B cell (primary cell): ENCODE results near the gene IL10. TPM values are rescaled to one million over a fixed set of nuclear protein-coding genes. Genes with fewer than 3 reads are reported as not detected.

Experiments used
- ATAC-seq: fragments of 200-7000 bp; cut with Tn5 transposase; one replicate; pipeline ENCODE4 v1.10.0; 2021; ENCODE audit warnings: low read depth, mild to moderate bottlenecking, moderate number of reproducible peaks, moderate library complexity
- CTCF ChIA-PET: fragments of 350-600 bp; sonication (Branson Sonifier 250); formaldehyde crosslinking; loops from one replicate; lab custom pipeline; 2021; ENCODE audit warnings: antibody characterized with exemption, inconsistent platforms; lab: Charles Lee
- POLR2A ChIA-PET: fragments of 350-600 bp; sonication (Branson Sonifier 250); formaldehyde crosslinking; loops from one replicate; lab custom pipeline; 2021; ENCODE audit warnings: antibody characterized with exemption; lab: Charles Lee
- DNase-seq: peaks from one replicate; pipeline ENCODE4 v3.0.0; 2013
- H2AFZ ChIP-seq: 2 replicates; pipeline ENCODE4 v1.6.1; 2012; ENCODE audit warnings: mild to moderate bottlenecking, low read depth, low read length; ENCODE audit not compliant: insufficient read depth, poor library complexity, severe bottlenecking
- H3K27ac ChIP-seq, 2 donors: 1 replicate in 1 of 2; 2 replicates in 1 of 2; pipeline ENCODE4 v1.5.1; 2012 to 2013; ENCODE audit warnings: low read length in 2 of 2, mild to moderate bottlenecking in 2 of 2, moderate library complexity in 1 of 2
- H3K27me3 ChIP-seq, 4 experiments: fragments of 200-600 bp in 1 of 4; sonication (generic) in 1 of 4; replicated peaks in 1 of 4; 1 replicate in 2 of 4; 2 replicates in 2 of 4; pipeline versions ENCODE4 v1.6.1 to v1.7.0; 2013 to 2016; ENCODE audit warnings: low read length in 3 of 4, mild to moderate bottlenecking in 2 of 4, mixed read lengths in 1 of 4, moderate library complexity in 1 of 4; ENCODE audit not compliant: insufficient read depth in 4 of 4, control insufficient read depth in 3 of 4; ENCODE audit errors: control extremely low read depth in 1 of 4
- H3K36me3 ChIP-seq, 2 experiments: replicated peaks in 1 of 2; 1 replicate in 1 of 2; 2 replicates in 1 of 2; pipeline versions ENCODE4 v1.6.1 to v1.7.1; 2013; ENCODE audit warnings: low read length in 1 of 2; ENCODE audit not compliant: insufficient read depth in 2 of 2, control insufficient read depth in 1 of 2; ENCODE audit errors: control extremely low read depth in 1 of 2, extremely low read depth in 1 of 2
- H3K4me1 ChIP-seq, 2 donors: fragments of 200-600 bp in 1 of 2; sonication (generic) in 1 of 2; 1 replicate in 1 of 2; 2 replicates in 1 of 2; pipeline versions ENCODE4 v1.5.1 to v1.6.1; 2013 to 2017; ENCODE audit warnings: low read length in 2 of 2; ENCODE audit not compliant: control insufficient read depth in 2 of 2, insufficient read depth in 2 of 2
- H3K4me2 ChIP-seq: replicated peaks from 2 replicates; pipeline ENCODE3; 2012; ENCODE audit warnings: mild to moderate bottlenecking, low read depth, low read length; ENCODE audit not compliant: poor library complexity, severe bottlenecking
- H3K4me3 ChIP-seq, 5 experiments: fragments of 200-600 bp in 1 of 5; sonication (generic) in 1 of 5; 1 replicate in 3 of 5; 2 replicates in 2 of 5; pipeline versions ENCODE4 v1.5.1 to v1.7.0; 2011 to 2016; ENCODE audit warnings: low read length in 4 of 5, mild to moderate bottlenecking in 4 of 5, low read depth in 2 of 5, control low read depth in 1 of 5, moderate library complexity in 1 of 5; ENCODE audit not compliant: insufficient read depth in 1 of 5; ENCODE audit errors: control extremely low read depth in 1 of 5, extremely low read depth in 1 of 5
- H3K79me2 ChIP-seq: fragments of 200-600 bp; sonication (generic); one replicate; pipeline ENCODE4 v1.6.0; 2016; ENCODE audit warnings: low read length; ENCODE audit not compliant: control insufficient read depth, insufficient read depth
- H3K9ac ChIP-seq: fragments of 200-600 bp; sonication (generic); 2 replicates; pipeline ENCODE4 v1.6.1; 2017; ENCODE audit warnings: mild to moderate bottlenecking, low read length, moderate library complexity
- H3K9me3 ChIP-seq, 3 donors: one replicate each; pipeline versions ENCODE4 v1.6.1 to v1.7.1; 2013; ENCODE audit warnings: low read length in 2 of 3; ENCODE audit not compliant: control insufficient read depth in 2 of 3, insufficient read depth in 1 of 3; ENCODE audit errors: control extremely low read depth in 1 of 3
- H4K20me1 ChIP-seq: 2 replicates; pipeline ENCODE4 v1.6.0; 2012; ENCODE audit warnings: mild to moderate bottlenecking, low read length; ENCODE audit not compliant: insufficient read depth, control insufficient read depth, poor library complexity, severe bottlenecking
- H3K27ac Mint-ChIP-seq: one replicate; pipeline ENCODE4 v1.8.0; 2021; ENCODE audit warnings: mixed read lengths
- H3K27me3 Mint-ChIP-seq: one replicate; pipeline ENCODE4 v1.8.0; 2021; ENCODE audit warnings: mixed read lengths
- H3K4me1 Mint-ChIP-seq: one replicate; pipeline ENCODE4 v1.8.0; 2021; ENCODE audit warnings: mixed read lengths
- H3K4me3 Mint-ChIP-seq: one replicate; pipeline ENCODE4 v1.8.0; 2021; ENCODE audit warnings: mixed read lengths
- H3K9me3 Mint-ChIP-seq: one replicate; pipeline ENCODE4 v1.8.0; 2022; ENCODE audit warnings: mixed read lengths; ENCODE audit not compliant: insufficient read depth
- EZH2 ChIP-seq: IDR thresholded peaks from 2 replicates; pipeline ENCODE4 v1.6.1; 2012; ENCODE audit warnings: borderline replicate concordance, low read depth, mild to moderate bottlenecking, moderate library complexity, low read length; ENCODE audit not compliant: insufficient read depth, poor library complexity, severe bottlenecking
- WGBS: methylation state at CpG from one replicate; pipeline ENCODE4 v1.1.5; 2013; ENCODE audit warnings: missing lambda C conversion rate; ENCODE audit not compliant: insufficient coverage; 5-methylcytosine and 5-hydroxymethylcytosine counted together
- intact Hi-C: fragments of 100-400 bp; cut with micrococcal nuclease; formaldehyde crosslinking; loops from one replicate; pipeline ENCODE4 v1.10.0; 2022
- polyA plus RNA-seq: library from polyadenylated mRNA; depleted of rRNA; stranded (reverse); fragments of >200 nt; gene quantifications from 2 replicates; pipeline ENCODE4 v1.2.3, GENCODE V29; 2012
- total RNA-seq, 2 donors: library from RNA; stranded (reverse); fragments of 120-200 nt in 1 of 2; gene quantifications; 1 replicate in 1 of 2; 2 replicates in 1 of 2; pipeline versions ENCODE4 v1.2.3 to v1.2.4, GENCODE V29; 2013 to 2022
- TF ChIP-seq, protein P1 (sequence below): fragments of 200-600 bp; IDR thresholded peaks from one replicate; pipeline ENCODE4 v1.8.0; 2022; ENCODE audit warnings: antibody characterized with exemption, mild to moderate bottlenecking

Gene IL10
- total and polyA plus RNA-seq, 2 donors (not counting 1 experiment from before 2014, with no cell fraction given), result 0.37 to 0.69 TPM

DNA sequence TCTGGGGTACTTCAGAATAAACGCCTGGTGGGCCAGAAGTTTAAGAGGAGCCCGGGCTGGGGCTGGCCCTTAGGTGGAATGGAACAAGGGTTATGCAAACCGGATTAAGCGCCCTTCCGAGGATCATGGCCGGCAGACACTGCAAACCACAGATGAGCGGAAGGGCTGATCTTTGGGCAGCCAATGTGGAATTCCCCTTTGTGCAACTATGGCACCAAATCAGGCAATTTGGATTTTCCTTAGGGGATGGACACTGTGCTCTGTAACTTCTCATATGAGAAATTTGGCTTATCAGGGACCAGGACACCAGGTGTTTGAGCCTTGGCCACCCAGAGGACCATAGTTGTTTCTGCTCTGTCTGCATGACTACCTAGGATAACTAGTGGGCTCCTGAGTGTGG is 5.7 kb upstream of the IL10 start:
- no peaks in the 10 kb centered on the region for H3K36me3 ChIP-seq
- no peak overlapping the region for H3K4me3 Mint-ChIP-seq
- peaks cover 0 to 2% (median 0%) of the 10 kb centered on the region in 4 experiments for H3K27me3 ChIP-seq
- intact Hi-C loops, result no loop called here
- DNase-seq (no peak), ATAC-seq (no peak)
- H3K27me3 Mint-ChIP-seq, result no peaks in the 10 kb centered on the region
- H3K9me3 ChIP-seq, result no peaks in the 10 kb centered on the region
- no peak overlapping the region for H3K4me2 ChIP-seq
- H3K27ac Mint-ChIP-seq, result no peak overlapping the region
- no peak for TF ChIP-seq EZH2
- TF ChIP-seq, protein P1, sequence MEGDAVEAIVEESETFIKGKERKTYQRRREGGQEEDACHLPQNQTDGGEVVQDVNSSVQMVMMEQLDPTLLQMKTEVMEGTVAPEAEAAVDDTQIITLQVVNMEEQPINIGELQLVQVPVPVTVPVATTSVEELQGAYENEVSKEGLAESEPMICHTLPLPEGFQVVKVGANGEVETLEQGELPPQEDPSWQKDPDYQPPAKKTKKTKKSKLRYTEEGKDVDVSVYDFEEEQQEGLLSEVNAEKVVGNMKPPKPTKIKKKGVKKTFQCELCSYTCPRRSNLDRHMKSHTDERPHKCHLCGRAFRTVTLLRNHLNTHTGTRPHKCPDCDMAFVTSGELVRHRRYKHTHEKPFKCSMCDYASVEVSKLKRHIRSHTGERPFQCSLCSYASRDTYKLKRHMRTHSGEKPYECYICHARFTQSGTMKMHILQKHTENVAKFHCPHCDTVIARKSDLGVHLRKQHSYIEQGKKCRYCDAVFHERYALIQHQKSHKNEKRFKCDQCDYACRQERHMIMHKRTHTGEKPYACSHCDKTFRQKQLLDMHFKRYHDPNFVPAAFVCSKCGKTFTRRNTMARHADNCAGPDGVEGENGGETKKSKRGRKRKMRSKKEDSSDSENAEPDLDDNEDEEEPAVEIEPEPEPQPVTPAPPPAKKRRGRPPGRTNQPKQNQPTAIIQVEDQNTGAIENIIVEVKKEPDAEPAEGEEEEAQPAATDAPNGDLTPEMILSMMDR, result no peak
- H3K27ac ChIP-seq, result no peak overlapping the region
- CTCF ChIA-PET, result interaction anchor here (0.7 to 1.5 kb wide), 3 partner anchors 8 to 54 kb away, joined by 3 to 4 read pairs (median 3); partner anchors contain the start of gene IL19
- peaks cover 39% of the 10 kb centered on the region for H3K4me1 Mint-ChIP-seq
- 90% methylated on average over 7 of the region's 7 CpGs for whole genome bisulfite sequencing
- no peak overlapping the region for H3K9ac ChIP-seq
- no peaks in the 10 kb centered on the region for H4K20me1 ChIP-seq
- H3K4me1 ChIP-seq, result peaks cover 59 to 64% of the 10 kb centered on the region in 2 donors
- no peak overlapping the region for H3K4me3 ChIP-seq
- H3K9me3 Mint-ChIP-seq, result no peaks in the 10 kb centered on the region
- no peak overlapping the region for H2AFZ ChIP-seq
- no peaks in the 10 kb centered on the region for H3K79me2 ChIP-seq
- POLR2A ChIA-PET, result interaction anchor here (0.6 kb wide), 1 partner anchor 150 kb away, joined by 3 read pairs; no protein-coding TSS in a partner anchor

DNA sequence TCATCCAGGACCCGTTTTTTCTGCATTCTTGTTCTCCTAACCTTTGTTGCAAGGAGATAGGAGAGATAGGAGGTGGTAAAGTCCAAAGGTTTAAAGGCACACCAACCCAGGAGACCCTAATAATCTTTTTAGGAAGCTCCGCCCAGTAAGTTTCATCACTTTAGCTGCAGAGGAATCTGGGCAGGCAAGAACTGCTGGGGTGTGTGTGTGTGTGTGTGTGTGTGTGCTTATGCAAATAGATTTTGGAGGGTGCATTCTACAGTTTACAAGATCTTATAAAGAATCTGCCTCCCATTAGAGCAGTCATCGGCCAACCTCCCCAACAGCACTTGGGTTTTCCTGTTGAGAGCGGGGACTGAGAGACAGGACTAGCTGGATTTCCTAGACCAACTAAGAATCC is 3.9 kb upstream of the IL10 start:
- CTCF ChIA-PET, result interaction anchor here (1.0 to 2.1 kb wide), 3 partner anchors 9 to 42 kb away, joined by 3 to 7 read pairs (median 7); no protein-coding TSS in a partner anchor

More for the DNA sequence above, 3.9 kb upstream of the IL10 start:
- peaks cover 0 to 2% (median 0%) of the 10 kb centered on the region in 4 experiments for H3K27me3 ChIP-seq
- H2AFZ ChIP-seq, result no peak overlapping the region
- DNase-seq (no peak), ATAC-seq (no peak)
- POLR2A ChIA-PET, result interaction anchor here (0.6 kb wide), 1 partner anchor 130 kb away, joined by 5 read pairs; no protein-coding TSS in a partner anchor
- no peaks in the 10 kb centered on the region for H3K9me3 ChIP-seq
- Mint-ChIP-seq H3K9me3 (no peaks in the 10 kb centered on the region), H3K27me3 (no peaks in the 10 kb centered on the region), H3K27ac (no peak overlapping the region), H3K4me3 (no peak overlapping the region), H3K4me1 (peaks cover 42% of the 10 kb centered on the region)
- no peak overlapping the region for H3K4me3 ChIP-seq
- no peak overlapping the region for H3K4me2 ChIP-seq
- H3K79me2 ChIP-seq, result no peaks in the 10 kb centered on the region
- no peak overlapping the region for H3K27ac ChIP-seq
- no peak overlapping the region for H3K9ac ChIP-seq
- intact Hi-C loops, result no loop called here
- no peaks in the 10 kb centered on the region for H4K20me1 ChIP-seq
- no CpG with 5 or more reads among the region's 4 CpGs for WGBS
- H3K36me3 ChIP-seq, result no peaks in the 10 kb centered on the region
- TF ChIP-seq, protein P1, result no peak
- no peak for TF ChIP-seq EZH2
- H3K4me1 ChIP-seq, result peaks cover 62 to 67% of the 10 kb centered on the region in 2 donors
